Measurements from ENCODE around the gene IFT25.
"Not testable (repeated sequence)": the region's sequence is repeated elsewhere in the genome, so short reads cannot be mapped to it uniquely, and the experiment has no call there.

IFT25 gene

DNA sequence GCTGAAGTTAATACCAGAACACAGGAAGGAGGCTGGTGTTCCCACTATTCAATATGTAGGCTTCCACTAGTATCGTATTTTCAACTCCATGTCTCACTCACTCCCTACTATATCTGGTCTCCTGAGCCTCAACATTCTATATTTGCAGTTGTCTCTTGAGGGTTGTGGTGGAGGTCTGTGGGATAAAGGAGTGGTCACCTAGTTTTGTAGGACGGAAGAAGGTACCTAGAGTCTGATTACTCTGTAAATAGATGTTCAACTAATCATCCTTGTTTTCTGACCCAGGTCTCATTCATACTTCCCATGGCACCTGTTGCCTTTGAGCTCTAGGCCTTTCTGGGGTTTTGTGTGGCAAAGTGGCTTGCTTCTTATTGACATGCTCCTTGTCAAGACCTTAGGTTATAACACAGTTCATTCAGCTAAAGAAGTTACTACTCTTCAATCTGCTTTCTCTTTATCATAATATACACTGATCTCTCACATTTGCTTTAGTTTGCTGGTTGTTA lies 18.1 kb downstream of the IFT25 start:
- DNase-seq: no peak

- DNase-seq: no peak
These were observed 25.8 kb downstream of the IFT25 start for GRCh38 chr1:53919675-53920066.

- no peak for DNase-seq
These were observed 27.2 kb downstream of the IFT25 start for GRCh38 chr1:53918343-53918742.

DNA sequence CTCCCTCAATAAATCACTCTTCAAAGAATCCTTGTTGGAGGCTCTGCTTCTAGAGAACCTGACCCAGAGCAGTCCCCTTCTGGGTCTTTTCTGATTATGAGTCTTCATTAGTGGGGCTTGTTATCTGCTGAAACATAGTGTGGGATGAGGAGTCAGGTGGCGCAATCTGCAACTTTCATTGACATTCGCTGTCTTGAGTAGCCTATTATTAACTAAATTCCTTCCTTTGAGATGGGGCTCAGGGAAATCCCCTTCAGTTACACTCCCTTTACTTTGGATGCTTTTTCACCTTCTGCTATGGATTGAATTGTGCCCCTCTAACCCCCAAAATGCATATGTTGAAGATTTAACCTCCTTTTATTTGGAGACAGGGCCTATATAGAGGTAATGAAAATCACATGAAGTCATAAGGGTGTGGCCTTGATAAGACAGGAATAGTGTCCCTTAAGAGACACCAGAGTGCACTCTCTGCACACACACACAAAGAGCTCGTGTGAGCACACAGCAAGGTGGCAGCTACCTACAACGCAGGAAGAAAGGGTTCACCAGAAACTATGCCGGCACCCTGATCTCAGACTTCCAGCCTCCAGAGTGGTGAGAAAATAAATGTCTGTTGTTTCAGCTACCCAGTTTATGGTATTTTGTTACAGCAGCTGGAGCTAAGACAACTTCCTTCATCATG lies 32.0 kb downstream of the IFT25 start:
- DNase-seq: no peak

GRCh38 chr1:53911442-53911841 lies 34.1 kb downstream of the IFT25 start:
- DNase-seq: no peak

- no peak for DNase-seq
These were observed 35.6 kb downstream of the IFT25 start for GRCh38 chr1:53909946-53910345.

DNA sequence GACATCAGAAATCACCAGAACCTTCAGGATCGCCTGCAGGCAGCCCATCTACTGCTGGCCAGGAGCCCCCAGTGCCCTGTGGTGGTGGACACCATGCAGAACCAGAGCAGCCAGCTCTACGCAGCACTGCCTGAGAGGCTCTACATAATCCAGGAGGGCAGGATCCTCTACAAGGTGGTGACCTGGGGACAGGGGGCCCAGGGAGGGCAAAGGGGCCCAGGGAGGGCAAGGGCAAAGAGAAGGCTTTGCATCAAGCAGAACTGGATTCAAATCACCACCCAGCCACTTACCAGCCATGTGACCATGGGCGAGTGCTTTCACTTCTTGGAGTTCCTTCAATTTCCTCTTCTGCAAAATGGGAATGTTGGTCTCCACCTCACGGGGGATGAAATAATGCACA lies 39.4 kb downstream of the IFT25 start:
- DNase-seq: no peak

DNA sequence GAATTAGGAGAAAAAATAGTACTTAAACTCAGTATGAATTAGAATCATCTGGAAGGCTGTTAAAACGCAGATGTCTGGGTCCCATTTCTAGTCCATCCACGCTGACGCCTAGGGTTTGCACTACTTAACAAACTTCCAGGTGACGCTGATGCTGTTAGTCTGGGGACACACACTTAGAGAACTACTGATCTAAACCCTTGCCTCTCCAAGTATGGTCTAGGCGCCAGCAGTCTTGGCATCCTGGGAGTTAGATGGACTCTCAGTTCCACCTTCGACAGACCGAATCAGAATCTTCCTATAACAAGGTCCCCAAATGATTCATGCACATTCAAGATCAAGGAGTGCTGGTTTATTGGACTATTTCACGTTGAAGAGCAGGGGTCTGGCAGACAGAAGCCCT lies 40.0 kb downstream of the IFT25 start:
- no peak for DNase-seq

DNA sequence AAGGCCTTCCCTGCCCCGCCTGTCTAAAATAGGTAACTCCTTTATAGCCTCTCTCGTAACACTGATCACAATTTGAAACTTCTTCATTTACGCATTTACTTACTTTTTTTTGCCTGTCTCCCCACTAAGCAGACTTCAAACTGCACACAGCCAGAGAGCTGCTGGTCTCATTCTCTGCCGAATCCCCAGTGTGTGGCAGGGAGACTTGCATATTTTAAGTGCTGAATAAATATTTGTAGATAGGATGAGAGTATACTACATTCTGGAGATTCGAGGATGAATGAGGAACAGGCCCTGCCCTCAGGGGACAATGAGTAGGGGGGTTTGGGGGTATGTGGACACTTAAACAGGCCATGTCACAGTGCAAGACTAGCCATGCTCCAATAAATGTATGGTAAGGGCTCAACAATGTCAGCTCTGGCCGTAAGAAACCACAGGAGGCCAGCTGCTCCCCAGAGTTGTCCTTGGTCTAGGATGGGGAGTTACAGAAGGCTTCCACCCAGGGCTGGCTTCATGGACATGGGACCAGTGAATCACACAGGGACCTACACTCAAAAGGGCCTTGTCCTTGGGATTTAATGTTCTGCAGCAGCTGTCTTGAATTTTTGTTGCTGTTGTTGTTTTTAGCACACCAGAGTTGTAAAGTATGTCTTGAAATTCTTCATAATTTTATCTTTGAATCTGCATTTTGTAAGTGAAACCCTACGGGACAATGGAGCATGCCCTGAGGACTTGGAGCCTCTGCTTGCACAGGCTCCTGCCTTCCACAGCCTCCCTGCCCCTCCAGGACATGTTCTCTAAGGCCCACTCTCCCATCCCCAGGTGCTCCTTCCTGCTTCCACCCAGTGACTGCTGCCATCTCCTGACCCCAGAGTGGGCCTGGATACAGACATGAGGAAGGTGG lies 43.0 kb downstream of the IFT25 start:
- peak; percentile 15 for DNase-seq

GRCh38 chr1:53899708-53900107 lies 45.8 kb downstream of the IFT25 start:
- no peak for DNase-seq

DNA sequence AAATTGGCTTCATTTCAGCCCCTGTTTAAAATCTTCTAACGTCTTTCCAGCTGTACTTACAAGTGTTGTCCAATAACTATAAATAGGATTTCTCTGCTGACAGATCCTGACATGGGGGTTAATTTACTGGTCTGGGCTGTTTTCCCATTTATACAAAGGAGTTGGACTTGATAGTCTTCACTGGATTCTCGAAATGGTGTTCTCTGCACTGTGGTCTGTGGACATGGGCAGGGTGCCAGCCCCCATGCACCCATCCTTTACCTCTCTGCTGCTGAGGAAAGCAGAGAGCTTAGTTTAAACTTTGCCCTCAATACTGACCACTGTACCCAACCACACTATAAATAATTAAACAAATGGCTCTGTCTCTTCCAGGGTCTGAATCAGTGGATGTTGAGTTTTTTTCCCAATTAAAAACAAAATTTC lies 46.3 kb downstream of the IFT25 start:
- peak; percentile 85 for DNase-seq

GRCh38 chr1:53896635-53897229 lies 48.8 kb downstream of the IFT25 start:
- DNase-seq: no peak

GRCh38 chr1:53895421-53895820 lies 50.1 kb downstream of the IFT25 start:
- DNase-seq: no peak

- no peak for DNase-seq
These were observed 50.9 kb downstream of the IFT25 start for GRCh38 chr1:53894644-53895043.

DNA sequence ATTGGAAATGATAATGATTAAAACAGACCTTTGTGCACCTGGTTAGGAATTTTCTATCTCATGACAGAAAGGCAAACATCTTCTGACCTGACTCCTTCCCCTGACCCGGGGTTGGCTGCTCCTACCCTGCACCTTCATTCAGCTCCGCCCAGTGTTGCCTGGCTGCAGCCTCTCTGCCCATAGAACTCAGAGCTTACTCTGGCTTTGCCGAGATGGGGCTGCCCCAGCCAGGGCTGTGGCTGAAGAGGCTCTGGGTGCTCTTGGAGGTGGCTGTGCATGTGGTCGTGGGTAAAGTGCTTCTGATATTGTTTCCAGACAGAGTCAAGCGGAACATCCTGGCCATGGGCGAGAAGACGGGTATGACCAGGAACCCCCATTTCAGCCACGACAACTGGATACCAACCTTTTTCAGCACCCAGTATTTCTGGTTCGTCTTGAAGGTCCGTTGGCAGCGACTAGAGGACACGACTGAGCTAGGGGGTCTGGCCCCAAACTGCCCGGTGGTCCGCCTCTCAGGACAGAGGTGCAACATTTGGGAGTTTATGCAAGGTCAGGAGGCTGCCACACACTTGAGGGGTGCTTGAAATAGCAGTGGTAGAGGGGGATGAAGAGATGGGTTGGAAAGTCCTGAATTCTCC lies 51.4 kb downstream of the IFT25 start, which contains the start of gene DIO1:
Gene DIO1, plus strand, starts transcription at position 189 of the 638 bp plus-strand sequence. Its CDS starts 24 bp downstream, at position 213.
- DNase-seq: no peak

GRCh38 chr1:53892911-53893310 lies 52.6 kb downstream of the IFT25 start:
- no peak for DNase-seq

DNA sequence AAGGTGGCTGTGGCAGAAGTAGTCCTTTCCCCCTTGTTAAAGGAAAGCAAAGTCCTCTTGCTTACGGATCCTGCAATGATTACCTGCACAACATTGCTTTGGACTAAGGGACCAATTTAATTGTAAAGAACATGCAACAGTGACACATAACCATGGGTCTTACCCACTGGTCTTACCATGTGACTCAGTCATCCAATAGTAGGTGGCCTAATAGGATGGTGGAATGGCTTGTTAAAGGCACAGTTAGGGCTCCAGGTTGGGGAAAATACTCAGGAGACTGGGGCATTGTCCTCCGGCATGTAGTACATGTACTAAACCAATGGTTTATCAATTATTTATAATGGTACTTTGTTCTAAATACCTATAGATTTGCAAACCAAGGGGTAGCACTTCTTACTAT lies 53.8 kb downstream of the IFT25 start:
- DNase-seq: no peak

- DNase-seq: no peak
These were observed 54.5 kb downstream of the IFT25 start for GRCh38 chr1:53891018-53891417.

GRCh38 chr1:53890522-53890941 lies 55.0 kb downstream of the IFT25 start:
- no peak for DNase-seq

- peak; percentile 89 for DNase-seq
These were observed 55.9 kb downstream of the IFT25 start, which contains the start of gene YIPF1 for GRCh38 chr1:53889304-53890298. TSS of gene YIPF1 (minus strand) at chr1:53889797. CDS start at chr1:53888937, 860 bp downstream.

DNA sequence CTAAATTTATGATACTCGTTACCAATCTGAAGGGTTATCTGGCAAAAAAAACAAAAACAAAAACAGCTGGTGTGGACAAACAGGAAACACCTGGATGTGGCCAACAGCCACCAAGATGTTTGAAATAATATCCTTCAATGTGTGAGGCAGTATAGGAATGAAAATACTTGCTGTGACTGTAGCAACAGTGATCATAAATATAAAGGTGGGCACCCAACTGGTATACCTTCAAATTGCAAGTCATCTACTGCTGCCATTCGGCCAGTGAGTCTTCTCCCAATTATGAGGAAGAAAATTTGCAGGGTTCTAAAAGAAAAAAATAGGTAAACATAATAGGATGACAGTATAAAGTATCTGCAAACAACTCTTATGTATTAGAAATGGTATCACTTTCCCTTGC lies 56.8 kb downstream of the IFT25 start:
- DNase-seq: no peak

GRCh38 chr1:53883600-53883999 lies 61.9 kb downstream of the IFT25 start:
- DNase-seq: not testable (repeated sequence)
